Upper lobe of left lung (tissue), 4 donors: ENCODE data around the gene USP32.

Experiments used
- CTCF ChIP-seq, 6 experiments: fragments of 450-650 bp in 4 of 6; fragments of 200-600 bp in 2 of 6; sonication (generic) in 2 of 6; IDR thresholded peaks; one replicate each; pipeline ENCODE4 v1.5.1; 2016 to 2019; ENCODE audit warnings: antibody characterized with exemption in 6 of 6
- POLR2A ChIP-seq, 4 donors: fragments of 450-650 bp; IDR thresholded peaks; one replicate each; pipeline ENCODE4 v1.5.1; 2016 to 2017; ENCODE audit warnings: antibody characterized with exemption in 4 of 4, mild to moderate bottlenecking in 2 of 4

- TF ChIP-seq CTCF (IDR thresholded peaks at IDR 0.05) (no peak), POLR2A (IDR thresholded peaks at IDR 0.05) (no peak)
Observed at GRCh38 chr17:60252459-60252858, 139.5 kb downstream of the USP32 start.
